ENCODE data around the gene DAB1. TPM values are rescaled to one million over a fixed set of nuclear protein-coding genes. Genes with fewer than 3 reads are reported as not detected.

The DAB1 gene
- total RNA-seq, 2 donors from 2014 or later, result not detected

GRCh38 chr1:57210881-57211280 is 213.0 kb downstream of the DAB1 start:
- no peak for DNase-seq (ENCODE audit: low spot score)
- H3K9me3 ChIP-seq, result no peaks in the 10 kb centered on the region
- no peak for ATAC-seq (ENCODE audit: insufficient number of reproducible peaks, low FRiP score, low read depth)
- H3K4me3 ChIP-seq, result no peak overlapping the region
- peaks cover 0 to 8% of the 10 kb centered on the region in 2 donors for H3K4me1 ChIP-seq (ENCODE audit: control insufficient read depth in 1 of 2, low read depth in 2 of 2)
- no peaks in the 10 kb centered on the region for H3K36me3 ChIP-seq
- H3K27me3 ChIP-seq (replicated peaks; ENCODE audit: insufficient read depth), result no peaks in the 10 kb centered on the region
- H3K27ac ChIP-seq, result no peak overlapping the region
- TF ChIP-seq, protein P1, sequence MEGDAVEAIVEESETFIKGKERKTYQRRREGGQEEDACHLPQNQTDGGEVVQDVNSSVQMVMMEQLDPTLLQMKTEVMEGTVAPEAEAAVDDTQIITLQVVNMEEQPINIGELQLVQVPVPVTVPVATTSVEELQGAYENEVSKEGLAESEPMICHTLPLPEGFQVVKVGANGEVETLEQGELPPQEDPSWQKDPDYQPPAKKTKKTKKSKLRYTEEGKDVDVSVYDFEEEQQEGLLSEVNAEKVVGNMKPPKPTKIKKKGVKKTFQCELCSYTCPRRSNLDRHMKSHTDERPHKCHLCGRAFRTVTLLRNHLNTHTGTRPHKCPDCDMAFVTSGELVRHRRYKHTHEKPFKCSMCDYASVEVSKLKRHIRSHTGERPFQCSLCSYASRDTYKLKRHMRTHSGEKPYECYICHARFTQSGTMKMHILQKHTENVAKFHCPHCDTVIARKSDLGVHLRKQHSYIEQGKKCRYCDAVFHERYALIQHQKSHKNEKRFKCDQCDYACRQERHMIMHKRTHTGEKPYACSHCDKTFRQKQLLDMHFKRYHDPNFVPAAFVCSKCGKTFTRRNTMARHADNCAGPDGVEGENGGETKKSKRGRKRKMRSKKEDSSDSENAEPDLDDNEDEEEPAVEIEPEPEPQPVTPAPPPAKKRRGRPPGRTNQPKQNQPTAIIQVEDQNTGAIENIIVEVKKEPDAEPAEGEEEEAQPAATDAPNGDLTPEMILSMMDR (IDR thresholded peaks at IDR 0.05), result no peak

- ATAC-seq (ENCODE audit: insufficient number of reproducible peaks, low FRiP score, low read depth) (no peak), DNase-seq (ENCODE audit: low spot score) (no peak)
- TF ChIP-seq, protein P1 (IDR thresholded peaks at IDR 0.05), result no peak
- H3K9me3 ChIP-seq, result no peaks in the 10 kb centered on the region
- H3K27ac ChIP-seq, result no peak overlapping the region
- H3K27me3 ChIP-seq (replicated peaks; ENCODE audit: insufficient read depth), result no peaks in the 10 kb centered on the region
- H3K4me3 ChIP-seq, result no peak overlapping the region
- H3K4me1 ChIP-seq (ENCODE audit: control insufficient read depth in 1 of 2, low read depth in 2 of 2), result peaks cover 0 to 16% of the 10 kb centered on the region in 2 donors
- H3K36me3 ChIP-seq, result no peaks in the 10 kb centered on the region
These were observed 214.4 kb downstream of the DAB1 start for GRCh38 chr1:57209495-57209894.

- Histone ChIP-seq H3K4me1 (ENCODE audit: control insufficient read depth in 1 of 2, low read depth in 2 of 2) (peaks cover 0 to 21% of the 10 kb centered on the region in 2 donors), H3K27ac (no peak overlapping the region), H3K27me3 (replicated peaks; ENCODE audit: insufficient read depth) (no peaks in the 10 kb centered on the region), H3K9me3 (no peaks in the 10 kb centered on the region), H3K36me3 (no peaks in the 10 kb centered on the region), H3K4me3 (no peak overlapping the region)
- no peak for DNase-seq (ENCODE audit: low spot score)
- TF ChIP-seq, protein P1 (IDR thresholded peaks at IDR 0.05), result no peak
- no peak for ATAC-seq (ENCODE audit: insufficient number of reproducible peaks, low FRiP score, low read depth)
These were observed 215.0 kb downstream of the DAB1 start for GRCh38 chr1:57208741-57209302.

DNA sequence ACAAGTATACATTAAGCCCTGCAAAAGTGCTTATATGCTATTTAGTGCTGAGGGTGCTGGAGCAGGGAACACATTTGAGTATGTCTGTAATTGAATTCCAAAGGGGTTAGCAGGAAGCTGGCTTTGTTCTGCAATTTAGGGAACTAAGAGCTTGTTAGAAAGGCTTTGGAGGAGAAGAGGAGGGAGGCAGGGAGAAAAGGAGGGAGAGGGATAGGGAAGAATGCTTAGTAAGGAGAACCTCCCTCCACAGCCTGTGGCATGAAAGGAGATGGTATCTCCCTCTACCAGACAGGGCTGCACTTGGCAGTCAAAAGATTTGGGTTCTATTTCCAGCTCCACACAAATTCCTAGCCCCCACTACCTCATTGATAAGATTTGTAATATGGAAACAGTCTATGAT is 217.8 kb downstream of the DAB1 start:
- H3K27ac ChIP-seq, result no peak overlapping the region
- H3K36me3 ChIP-seq, result no peaks in the 10 kb centered on the region
- no peaks in the 10 kb centered on the region for H3K27me3 ChIP-seq (replicated peaks; ENCODE audit: insufficient read depth)
- TF ChIP-seq, protein P1 (IDR thresholded peaks at IDR 0.05), result no peak
- no peak overlapping the region for H3K4me3 ChIP-seq
- no peaks in the 10 kb centered on the region for H3K9me3 ChIP-seq
- peaks cover 0 to 23% of the 10 kb centered on the region in 2 donors for H3K4me1 ChIP-seq (ENCODE audit: control insufficient read depth in 1 of 2, low read depth in 2 of 2)
- DNase-seq (ENCODE audit: low spot score), result no peak
- ATAC-seq (ENCODE audit: insufficient number of reproducible peaks, low FRiP score, low read depth), result no peak

GRCh38 chr1:57204942-57205787 is 218.7 kb downstream of the DAB1 start:
- H3K27ac ChIP-seq, result no peak overlapping the region

More at GRCh38 chr1:57204942-57205787, 218.7 kb downstream of the DAB1 start:
- ATAC-seq (ENCODE audit: insufficient number of reproducible peaks, low FRiP score, low read depth) (no peak), DNase-seq (ENCODE audit: low spot score) (no peak)
- no peaks in the 10 kb centered on the region for H3K9me3 ChIP-seq
- H3K27me3 ChIP-seq (replicated peaks; ENCODE audit: insufficient read depth), result no peaks in the 10 kb centered on the region
- no peaks in the 10 kb centered on the region for H3K36me3 ChIP-seq
- TF ChIP-seq, protein P1 (IDR thresholded peaks at IDR 0.05), result no peak
- no peak overlapping the region for H3K4me3 ChIP-seq
- peaks cover 0 to 23% of the 10 kb centered on the region in 2 donors for H3K4me1 ChIP-seq (ENCODE audit: control insufficient read depth in 1 of 2, low read depth in 2 of 2)
